HG03139 (cell line): ENCODE results near the gene FEM1C.
A peak's percentile ranks its signal among the peaks of the same experiment; 100 is the strongest.

Experiments used
- ATAC-seq: cut with Tn5 transposase; IDR thresholded peaks from one replicate; pipeline ENCODE4 v1.9.1; 2021; ENCODE audit not compliant: unreplicated experiment

FEM1C gene

GRCh38 chr5:115557667-115558387, 13.3 kb upstream of the FEM1C start:
- ATAC-seq, result no peak

- no peak for ATAC-seq
These were observed 11.7 kb upstream of the FEM1C start for GRCh38 chr5:115556276-115556675.

- ATAC-seq, result no peak
These were observed 10.6 kb upstream of the FEM1C start for GRCh38 chr5:115555084-115555633.

GRCh38 chr5:115553082-115553481, 8.5 kb upstream of the FEM1C start:
- no peak for ATAC-seq

GRCh38 chr5:115551415-115551814, 6.8 kb upstream of the FEM1C start:
- ATAC-seq, result no peak

GRCh38 chr5:115549154-115549553, 4.6 kb upstream of the FEM1C start:
- ATAC-seq, result no peak

- no peak for ATAC-seq
These were observed 4.1 kb upstream of the FEM1C start for GRCh38 chr5:115548683-115549082.

GRCh38 chr5:115545351-115545882, 842 bp upstream of the FEM1C start:
- ATAC-seq, result no peak

GRCh38 chr5:115544043-115544435, 536 bp downstream of the FEM1C start:
- ATAC-seq, result no peak

GRCh38 chr5:115543365-115544042, 1.1 kb downstream of the FEM1C start:
- ATAC-seq, result peak; percentile 29

GRCh38 chr5:115542651-115543364, 1.8 kb downstream of the FEM1C start:
- ATAC-seq, result no peak

GRCh38 chr5:115542086-115542485, 2.5 kb downstream of the FEM1C start:
- no peak for ATAC-seq

GRCh38 chr5:115541611-115542010, 3.0 kb downstream of the FEM1C start:
- no peak for ATAC-seq

- no peak for ATAC-seq
These were observed 9.0 kb downstream of the FEM1C start for GRCh38 chr5:115535479-115536035.

GRCh38 chr5:115532517-115532916, 12.1 kb downstream of the FEM1C start:
- ATAC-seq, result no peak

GRCh38 chr5:115531787-115532367, 12.7 kb downstream of the FEM1C start:
- no peak for ATAC-seq

- no peak for ATAC-seq
These were observed 13.2 kb downstream of the FEM1C start for GRCh38 chr5:115531380-115531779.

- ATAC-seq, result no peak
These were observed 14.1 kb downstream of the FEM1C start for GRCh38 chr5:115530426-115530825.

GRCh38 chr5:115526604-115527003, 18.0 kb downstream of the FEM1C start:
- ATAC-seq, result no peak

GRCh38 chr5:115524199-115524847, 20.3 kb downstream of the FEM1C start:
- ATAC-seq, result no peak
